ENCODE results near the gene SPOUT1. TPM values are rescaled to one million over a fixed set of nuclear protein-coding genes. Genes with fewer than 3 reads are reported as not detected.
"Not testable (repeated sequence)": the region's sequence is repeated elsewhere in the genome, so short reads cannot be mapped to it uniquely, and the experiment has no call there.

SPOUT1 gene
- polyA plus RNA-seq, 3 donors = 25.7 to 29.9 (median 29.3) TPM

DNA sequence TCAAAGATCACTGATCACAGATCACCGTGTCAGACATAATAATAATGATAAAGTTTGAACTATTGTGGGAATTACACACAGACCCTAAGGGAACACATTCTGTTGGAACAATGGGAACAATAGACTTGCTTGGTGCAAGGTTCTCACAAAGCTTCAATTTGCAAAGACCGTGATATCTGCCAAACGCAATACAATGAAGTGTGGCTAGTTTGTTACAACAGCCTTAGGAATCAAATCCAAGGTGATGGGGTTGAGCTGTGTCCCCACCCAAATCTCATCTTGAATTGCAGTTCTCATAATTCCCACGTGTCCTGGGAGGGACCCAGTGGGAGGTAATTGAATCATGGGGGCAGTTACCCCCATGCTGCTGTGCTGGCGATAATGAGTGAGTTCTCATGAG lies 31.3 kb upstream of the SPOUT1 start:
- H3K4me1 ChIP-seq (ENCODE audit: control insufficient read depth in 1 of 2, insufficient read depth in 2 of 2, low read length in 2 of 2) = no peaks in the 10 kb centered on the region
- H4K20me1 ChIP-seq (ENCODE audit: insufficient read depth, low read length) = no peaks in the 10 kb centered on the region
- H3K36me3 Mint-ChIP-seq = peaks cover 0 to 4% of the 10 kb centered on the region in 2 donors
- WGBS (ENCODE audit: insufficient coverage) = no CpG with 5 or more reads among the region's 5 CpGs
- H3K9ac ChIP-seq (ENCODE audit: insufficient read depth, low read length, poor library complexity, severe bottlenecking) = no peak overlapping the region
- no peak overlapping the region for H3K4me2 ChIP-seq (replicated peaks; ENCODE audit: extremely low read depth, low read length, poor library complexity, severe bottlenecking)
- intact Hi-C loops (cut with micrococcal nuclease) = loop anchor here (5.0 kb wide), 1 partner anchor 66 kb away; no protein-coding TSS in a partner anchor
- no peaks in the 10 kb centered on the region for H3K27me3 ChIP-seq (ENCODE audit: control insufficient read depth in 2 of 2, insufficient read depth in 2 of 2, low read length in 2 of 2)
- TF ChIP-seq, protein P1, sequence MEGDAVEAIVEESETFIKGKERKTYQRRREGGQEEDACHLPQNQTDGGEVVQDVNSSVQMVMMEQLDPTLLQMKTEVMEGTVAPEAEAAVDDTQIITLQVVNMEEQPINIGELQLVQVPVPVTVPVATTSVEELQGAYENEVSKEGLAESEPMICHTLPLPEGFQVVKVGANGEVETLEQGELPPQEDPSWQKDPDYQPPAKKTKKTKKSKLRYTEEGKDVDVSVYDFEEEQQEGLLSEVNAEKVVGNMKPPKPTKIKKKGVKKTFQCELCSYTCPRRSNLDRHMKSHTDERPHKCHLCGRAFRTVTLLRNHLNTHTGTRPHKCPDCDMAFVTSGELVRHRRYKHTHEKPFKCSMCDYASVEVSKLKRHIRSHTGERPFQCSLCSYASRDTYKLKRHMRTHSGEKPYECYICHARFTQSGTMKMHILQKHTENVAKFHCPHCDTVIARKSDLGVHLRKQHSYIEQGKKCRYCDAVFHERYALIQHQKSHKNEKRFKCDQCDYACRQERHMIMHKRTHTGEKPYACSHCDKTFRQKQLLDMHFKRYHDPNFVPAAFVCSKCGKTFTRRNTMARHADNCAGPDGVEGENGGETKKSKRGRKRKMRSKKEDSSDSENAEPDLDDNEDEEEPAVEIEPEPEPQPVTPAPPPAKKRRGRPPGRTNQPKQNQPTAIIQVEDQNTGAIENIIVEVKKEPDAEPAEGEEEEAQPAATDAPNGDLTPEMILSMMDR (IDR thresholded peaks at IDR 0.05) = no peak
- no peak overlapping the region for H3K27ac Mint-ChIP-seq
- no peak overlapping the region for H3K4me3 ChIP-seq (replicated peaks in 1 of 3; ENCODE audit: low read depth in 2 of 3, low read length in 3 of 3)
- no peak overlapping the region for H3K4me3 Mint-ChIP-seq
- no peaks in the 10 kb centered on the region for H3K27me3 Mint-ChIP-seq (ENCODE audit: low read depth in 3 of 3)
- H3K79me2 ChIP-seq (ENCODE audit: insufficient read depth, low read length) = no peaks in the 10 kb centered on the region
- no peak for DNase-seq
- H3K36me3 ChIP-seq (replicated peaks in 1 of 2; ENCODE audit: control insufficient read depth in 1 of 2, insufficient read depth in 2 of 2, low read length in 2 of 2) = no peaks in the 10 kb centered on the region
- H3K9me3 ChIP-seq (replicated peaks in 1 of 2; ENCODE audit: control insufficient read depth in 1 of 2, insufficient read depth in 1 of 2, low read length in 2 of 2) = no peaks in the 10 kb centered on the region
- H2AFZ ChIP-seq (ENCODE audit: insufficient read depth, low read depth, low read length, poor library complexity, severe bottlenecking) = no peak overlapping the region
- peak overlapping the region in 1 of 2 donors; percentile 8 for H3K27ac ChIP-seq (ENCODE audit: low read depth in 1 of 2, low read length in 2 of 2)
- peaks cover 13% of the 10 kb centered on the region for H3K4me1 Mint-ChIP-seq
- peaks cover 0 to 8% (median 0%) of the 10 kb centered on the region in 7 donors for H3K9me3 Mint-ChIP-seq

DNA sequence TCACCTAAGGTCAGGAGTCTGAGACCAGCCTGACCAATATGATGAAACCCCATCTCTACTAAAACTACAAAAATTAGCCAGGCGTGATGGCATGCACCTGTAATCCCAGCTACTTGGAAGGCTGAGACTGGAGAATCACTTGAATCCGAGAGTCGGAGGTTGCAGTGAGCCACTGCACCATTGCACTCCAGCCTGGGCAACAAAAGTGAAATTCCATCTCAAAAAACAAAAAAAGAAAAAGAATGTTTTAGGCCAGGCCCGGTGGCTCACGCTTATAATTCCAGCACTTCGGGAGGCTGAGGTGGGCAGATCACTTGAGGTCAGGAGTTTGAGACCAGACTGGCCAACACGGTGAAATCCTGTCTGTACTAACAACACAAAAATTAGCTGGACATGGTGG lies 28.9 kb upstream of the SPOUT1 start:
- H3K79me2 ChIP-seq (ENCODE audit: insufficient read depth, low read length); H3K9me3 ChIP-seq (replicated peaks in 1 of 2; ENCODE audit: control insufficient read depth in 1 of 2, insufficient read depth in 1 of 2, low read length in 2 of 2); H3K36me3 Mint-ChIP-seq; H3K36me3 ChIP-seq (replicated peaks in 1 of 2; ENCODE audit: control insufficient read depth in 1 of 2, insufficient read depth in 2 of 2, low read length in 2 of 2); H3K4me3 Mint-ChIP-seq; H3K27me3 ChIP-seq (ENCODE audit: control insufficient read depth in 2 of 2, insufficient read depth in 2 of 2, low read length in 2 of 2); H3K4me2 ChIP-seq (replicated peaks; ENCODE audit: extremely low read depth, low read length, poor library complexity, severe bottlenecking); H3K9ac ChIP-seq (ENCODE audit: insufficient read depth, low read length, poor library complexity, severe bottlenecking); H3K27ac ChIP-seq (ENCODE audit: low read depth in 1 of 2, low read length in 2 of 2); DNase-seq; H3K4me1 ChIP-seq (ENCODE audit: control insufficient read depth in 1 of 2, insufficient read depth in 2 of 2, low read length in 2 of 2); H3K4me3 ChIP-seq (replicated peaks in 1 of 3; ENCODE audit: low read depth in 2 of 3, low read length in 3 of 3); H4K20me1 ChIP-seq (ENCODE audit: insufficient read depth, low read length); H3K9me3 Mint-ChIP-seq; intact Hi-C loops (cut with micrococcal nuclease); H3K27me3 Mint-ChIP-seq (ENCODE audit: low read depth in 3 of 3); H2AFZ ChIP-seq (ENCODE audit: insufficient read depth, low read depth, low read length, poor library complexity, severe bottlenecking): not testable (repeated sequence)
- 96% methylated on average over 4 of the region's 7 CpGs for WGBS (ENCODE audit: insufficient coverage)
- H3K4me1 Mint-ChIP-seq = peaks cover 13% of the 10 kb centered on the region
- peak overlapping the region in 1 of 7 donors; percentile 25 for H3K27ac Mint-ChIP-seq

DNA sequence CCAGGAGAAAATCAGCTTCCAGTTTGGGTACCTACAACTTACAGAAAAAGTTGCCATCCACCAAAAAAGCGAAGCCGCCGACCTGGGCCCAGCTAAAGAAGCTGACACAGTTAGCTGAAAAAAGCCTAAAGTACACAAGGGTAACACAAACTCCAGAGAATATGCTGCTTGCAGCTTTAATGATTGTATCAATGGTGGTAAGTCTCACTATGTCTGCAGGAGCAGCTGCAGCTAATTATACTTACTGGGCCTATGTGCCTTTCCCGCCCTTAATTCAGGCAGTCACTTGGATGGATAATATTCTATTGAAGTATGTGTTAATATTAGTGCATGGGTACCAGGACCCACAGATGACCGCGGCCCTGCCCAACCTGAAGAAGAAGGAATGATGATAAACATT lies 24.9 kb upstream of the SPOUT1 start:
- H3K4me1 Mint-ChIP-seq; H3K27ac Mint-ChIP-seq; H3K36me3 ChIP-seq (replicated peaks in 1 of 2; ENCODE audit: control insufficient read depth in 1 of 2, insufficient read depth in 2 of 2, low read length in 2 of 2); H3K27me3 ChIP-seq (ENCODE audit: control insufficient read depth in 2 of 2, insufficient read depth in 2 of 2, low read length in 2 of 2); H3K9ac ChIP-seq (ENCODE audit: insufficient read depth, low read length, poor library complexity, severe bottlenecking); H3K4me2 ChIP-seq (replicated peaks; ENCODE audit: extremely low read depth, low read length, poor library complexity, severe bottlenecking); H3K4me1 ChIP-seq (ENCODE audit: control insufficient read depth in 1 of 2, insufficient read depth in 2 of 2, low read length in 2 of 2); H3K27ac ChIP-seq (ENCODE audit: low read depth in 1 of 2, low read length in 2 of 2); H3K79me2 ChIP-seq (ENCODE audit: insufficient read depth, low read length); H3K4me3 ChIP-seq (replicated peaks in 1 of 3; ENCODE audit: low read depth in 2 of 3, low read length in 3 of 3); DNase-seq; H2AFZ ChIP-seq (ENCODE audit: insufficient read depth, low read depth, low read length, poor library complexity, severe bottlenecking); H4K20me1 ChIP-seq (ENCODE audit: insufficient read depth, low read length); H3K27me3 Mint-ChIP-seq (ENCODE audit: low read depth in 3 of 3); H3K4me3 Mint-ChIP-seq: not testable (repeated sequence)
- 100% methylated on average over 3 of the region's 6 CpGs for WGBS (ENCODE audit: insufficient coverage)
- peaks cover 5 to 18% of the 10 kb centered on the region in 2 donors for H3K9me3 ChIP-seq (replicated peaks in 1 of 2; ENCODE audit: control insufficient read depth in 1 of 2, insufficient read depth in 1 of 2, low read length in 2 of 2)
- Mint-ChIP-seq H3K9me3 (peaks cover 11 to 19% (median 15%) of the 10 kb centered on the region in 7 donors), H3K36me3 (peaks cover 2 to 16% of the 10 kb centered on the region in 2 donors)
- intact Hi-C loops (cut with micrococcal nuclease) = loop anchor here in 1 of 2 donors (5.0 kb wide), 1 partner anchor 78 kb away; no protein-coding TSS in a partner anchor

DNA sequence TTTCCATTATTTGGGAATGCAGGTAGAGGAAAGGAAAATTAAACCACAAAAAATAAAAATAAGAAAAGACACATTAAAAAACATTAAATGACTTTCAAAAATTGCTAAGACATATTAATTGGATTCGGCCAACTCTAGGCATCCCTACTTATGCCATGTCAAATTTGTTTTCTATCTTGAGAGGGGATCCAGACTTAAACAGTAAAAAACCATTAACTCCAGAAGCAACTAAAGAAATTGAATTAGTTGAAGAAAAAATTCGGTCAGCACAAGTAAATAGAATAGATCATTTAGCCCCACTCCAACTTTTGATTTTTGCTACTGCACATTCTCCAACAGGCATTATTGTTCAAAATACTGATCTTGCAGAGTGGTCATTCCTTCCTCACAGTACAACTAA lies 23.1 kb upstream of the SPOUT1 start:
- not testable (repeated sequence) for DNase-seq

More for the DNA sequence above, 23.1 kb upstream of the SPOUT1 start:
- H3K9me3 Mint-ChIP-seq = peaks cover 14 to 29% (median 16%) of the 10 kb centered on the region in 7 donors
- not testable (repeated sequence) for H3K36me3 ChIP-seq (replicated peaks in 1 of 2; ENCODE audit: control insufficient read depth in 1 of 2, insufficient read depth in 2 of 2, low read length in 2 of 2); H4K20me1 ChIP-seq (ENCODE audit: insufficient read depth, low read length); H3K4me3 Mint-ChIP-seq; H3K27ac ChIP-seq (ENCODE audit: low read depth in 1 of 2, low read length in 2 of 2); H3K9ac ChIP-seq (ENCODE audit: insufficient read depth, low read length, poor library complexity, severe bottlenecking); H3K27me3 ChIP-seq (ENCODE audit: control insufficient read depth in 2 of 2, insufficient read depth in 2 of 2, low read length in 2 of 2); H2AFZ ChIP-seq (ENCODE audit: insufficient read depth, low read depth, low read length, poor library complexity, severe bottlenecking); H3K4me1 ChIP-seq (ENCODE audit: control insufficient read depth in 1 of 2, insufficient read depth in 2 of 2, low read length in 2 of 2); H3K79me2 ChIP-seq (ENCODE audit: insufficient read depth, low read length); H3K27me3 Mint-ChIP-seq (ENCODE audit: low read depth in 3 of 3); H3K4me1 Mint-ChIP-seq; H3K27ac Mint-ChIP-seq; H3K4me2 ChIP-seq (replicated peaks; ENCODE audit: extremely low read depth, low read length, poor library complexity, severe bottlenecking); H3K4me3 ChIP-seq (replicated peaks in 1 of 3; ENCODE audit: low read depth in 2 of 3, low read length in 3 of 3)
- H3K9me3 ChIP-seq (replicated peaks in 1 of 2; ENCODE audit: control insufficient read depth in 1 of 2, insufficient read depth in 1 of 2, low read length in 2 of 2) = peaks cover 5 to 18% of the 10 kb centered on the region in 2 donors
- peaks cover 2 to 12% of the 10 kb centered on the region in 2 donors for H3K36me3 Mint-ChIP-seq
- WGBS (ENCODE audit: insufficient coverage) = no CpG with 5 or more reads among the region's 2 CpGs
- intact Hi-C loops (cut with micrococcal nuclease) = loop anchor here in 1 of 2 donors (5.0 kb wide), 1 partner anchor 80 kb away; no protein-coding TSS in a partner anchor

Measured in CD14-positive monocyte (primary cell).